GM19438 (cell line): ENCODE data around the gene APC.
"Not testable (repeated sequence)": the region's sequence is repeated elsewhere in the genome, so short reads cannot be mapped to it uniquely, and the experiment has no call there.

ENCODE experiments used
- ATAC-seq: cut with Tn5 transposase; IDR thresholded peaks from one replicate; pipeline ENCODE4 v1.9.1; 2021; ENCODE audit warnings: low read depth; ENCODE audit not compliant: unreplicated experiment

The APC gene

GRCh38 chr5:112713206-112713605 lies 24.5 kb upstream of the APC start:
- ATAC-seq = no peak

GRCh38 chr5:112716895-112717294 lies 20.8 kb upstream of the APC start:
- not testable (repeated sequence) for ATAC-seq

DNA sequence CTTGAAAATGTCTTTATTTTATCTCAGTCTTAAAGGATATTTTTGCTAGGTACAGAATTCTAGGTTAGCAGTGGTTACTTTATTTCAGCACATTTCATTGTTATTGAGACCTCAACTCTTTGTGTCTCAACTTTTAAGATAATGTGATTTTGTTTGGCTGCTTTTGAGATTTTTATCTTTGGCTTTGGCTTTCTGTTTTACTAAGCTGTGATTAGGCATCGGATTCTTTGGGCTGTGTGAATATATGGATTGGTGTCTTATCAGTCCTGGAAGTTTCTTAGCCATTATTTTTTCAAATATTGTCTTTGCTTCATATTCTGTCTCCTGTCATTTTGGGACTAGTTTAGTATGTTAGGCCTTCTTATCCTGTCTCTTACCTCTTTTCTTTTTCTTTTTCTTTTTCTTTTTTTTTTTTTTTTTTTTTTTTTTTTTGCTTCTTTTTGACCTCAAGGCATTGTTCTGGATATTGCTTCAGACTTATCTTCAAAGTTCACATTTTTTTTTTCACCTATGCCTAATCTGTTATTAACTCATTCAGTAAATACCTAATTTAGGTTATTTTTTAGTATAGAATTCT lies 20.1 kb upstream of the APC start:
- ATAC-seq = no peak

DNA sequence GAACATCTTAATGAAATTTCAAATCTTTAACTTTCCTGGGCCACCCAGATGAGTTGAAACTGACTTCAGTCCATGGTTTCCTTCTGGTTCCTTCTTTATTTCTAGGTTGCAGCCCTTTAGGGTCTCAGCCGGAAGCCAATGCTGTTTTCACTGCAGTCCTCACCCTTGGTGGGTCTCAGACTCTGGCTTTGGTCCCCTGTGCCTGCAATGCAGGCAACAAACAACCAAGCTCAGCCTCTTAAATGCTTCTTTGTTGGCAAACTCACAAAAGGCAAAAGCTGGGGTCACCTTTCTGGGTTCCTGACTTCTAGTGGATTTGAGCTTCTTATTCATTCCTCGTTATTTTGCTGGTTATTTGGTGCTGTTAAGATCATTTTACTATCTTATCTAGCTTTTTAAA lies 19.3 kb upstream of the APC start:
- ATAC-seq = no peak

DNA sequence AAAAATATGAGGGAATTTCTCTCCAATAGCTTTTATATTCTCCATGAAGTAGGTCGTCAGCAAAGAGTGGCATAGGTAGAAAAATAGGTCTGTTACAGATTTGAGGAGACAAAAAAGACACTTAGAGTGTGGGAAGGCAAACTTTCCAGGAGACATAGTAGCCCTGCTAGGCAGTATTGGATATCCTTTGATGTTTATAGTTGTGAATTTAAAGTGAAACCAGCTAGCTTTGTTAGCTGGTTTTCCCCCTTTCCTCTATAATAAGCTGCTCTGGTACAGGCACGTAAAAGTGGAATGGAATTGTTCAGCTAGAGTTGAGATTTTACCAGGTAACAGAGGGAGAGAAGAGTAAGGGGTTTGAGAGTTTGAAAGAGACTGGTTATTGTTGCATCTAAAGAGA lies 17.1 kb upstream of the APC start:
- no peak for ATAC-seq

GRCh38 chr5:112724901-112725300 lies 12.8 kb upstream of the APC start:
- no peak for ATAC-seq

DNA sequence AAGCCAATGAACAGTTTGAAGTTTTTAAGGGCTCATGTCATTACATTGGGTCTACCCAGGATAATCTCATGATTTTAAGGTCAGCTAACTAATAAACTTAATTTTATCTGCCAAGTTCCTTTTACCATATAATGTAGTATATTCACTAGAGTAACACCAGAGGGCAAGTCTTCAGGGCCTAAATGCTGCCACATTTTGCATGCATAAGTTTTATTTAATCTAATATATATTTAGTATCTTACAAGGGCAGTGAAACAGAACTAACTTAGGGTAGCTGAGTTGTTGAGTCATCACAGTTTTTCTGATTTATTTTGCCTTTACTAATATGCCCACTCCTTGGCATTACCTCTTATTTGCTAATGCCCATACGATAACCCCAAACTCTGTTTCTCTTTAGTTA lies 8.1 kb upstream of the APC start:
- no peak for ATAC-seq

DNA sequence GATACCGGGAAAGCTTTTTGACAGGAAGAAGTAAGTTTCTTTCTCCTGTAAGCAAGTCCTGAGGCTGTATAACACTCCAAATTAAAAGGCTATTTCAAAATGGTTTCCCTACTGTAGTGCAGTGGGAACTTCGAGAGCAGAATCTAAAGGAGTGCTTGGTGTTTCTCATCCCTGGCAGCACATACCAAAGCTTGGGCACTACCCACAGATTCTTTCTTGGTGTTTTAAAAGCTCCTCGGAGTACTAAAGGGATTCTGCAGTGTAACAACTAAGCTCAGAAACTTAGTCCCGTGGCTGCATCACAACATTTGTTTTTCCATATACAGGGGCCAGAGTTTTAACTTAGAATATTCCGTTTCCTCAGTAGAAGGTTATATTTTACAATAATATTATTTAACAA lies 5.6 kb upstream of the APC start:
- ATAC-seq = no peak

DNA sequence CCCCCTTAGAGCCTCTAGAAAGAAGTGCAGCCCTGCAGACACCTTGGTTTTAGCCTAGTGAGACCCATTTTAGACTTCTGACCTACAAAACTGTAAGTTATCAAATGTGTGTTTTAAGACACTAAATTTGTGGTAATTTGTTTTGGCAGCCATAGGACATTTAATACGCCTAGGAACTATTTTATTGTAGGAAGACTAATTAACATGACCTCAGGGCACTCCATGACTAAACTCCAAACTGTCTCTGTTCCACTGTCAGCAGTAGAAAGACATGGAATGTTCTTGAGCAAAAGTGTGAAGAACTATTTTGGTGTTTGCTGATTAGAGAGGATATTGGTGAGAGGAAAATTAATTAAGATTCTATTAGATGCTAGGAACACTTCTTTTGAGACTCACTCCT lies 4.1 kb upstream of the APC start:
- ATAC-seq = no peak

DNA sequence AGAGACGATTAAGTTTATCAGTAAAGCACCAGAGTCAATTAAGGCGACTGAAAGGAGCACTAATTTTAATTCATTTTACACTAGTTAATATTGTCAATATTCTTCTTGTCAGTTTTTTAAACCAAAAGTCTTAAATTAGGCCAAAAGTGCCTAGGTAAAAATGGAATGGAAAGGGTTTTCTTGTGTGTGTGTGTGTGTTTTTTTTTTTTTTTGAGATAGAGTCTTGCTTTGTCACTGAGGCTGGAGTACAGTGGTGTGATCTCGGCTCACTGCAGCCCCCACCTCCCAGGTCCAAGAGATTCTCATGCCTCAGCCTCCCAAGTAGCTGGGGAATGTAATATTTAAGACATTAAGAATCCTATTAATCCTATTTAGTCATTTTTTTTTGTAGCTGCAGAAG lies 3.1 kb upstream of the APC start:
- no peak for ATAC-seq

- no peak for ATAC-seq
Measured at GRCh38 chr5:112735702-112736101, 2.0 kb upstream of the APC start.

GRCh38 chr5:112737070-112737462 lies 619 bp upstream of the APC start:
- no peak for ATAC-seq

GRCh38 chr5:112738191-112738560 lies 491 bp downstream of the APC start:
- ATAC-seq = peak; percentile 14

DNA sequence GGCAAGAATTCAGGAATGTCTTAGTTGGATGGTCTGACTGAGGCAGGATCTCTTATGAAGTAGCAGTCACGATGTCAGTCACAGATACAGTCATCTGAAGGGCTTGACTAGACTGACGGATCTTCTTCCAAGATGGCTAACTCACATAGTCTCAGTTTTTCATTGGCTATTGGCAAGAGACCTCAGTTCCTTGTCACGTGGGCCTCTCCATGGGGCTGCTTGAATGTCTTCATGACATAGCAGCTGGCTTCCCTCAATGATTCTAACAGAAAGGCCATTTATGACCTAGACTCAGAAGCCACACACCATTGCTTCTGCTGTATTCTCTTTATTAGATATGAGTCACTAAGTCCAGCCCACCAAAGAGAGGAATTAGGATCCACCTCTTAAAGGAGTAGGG lies 4.7 kb downstream of the APC start:
- ATAC-seq = no peak

DNA sequence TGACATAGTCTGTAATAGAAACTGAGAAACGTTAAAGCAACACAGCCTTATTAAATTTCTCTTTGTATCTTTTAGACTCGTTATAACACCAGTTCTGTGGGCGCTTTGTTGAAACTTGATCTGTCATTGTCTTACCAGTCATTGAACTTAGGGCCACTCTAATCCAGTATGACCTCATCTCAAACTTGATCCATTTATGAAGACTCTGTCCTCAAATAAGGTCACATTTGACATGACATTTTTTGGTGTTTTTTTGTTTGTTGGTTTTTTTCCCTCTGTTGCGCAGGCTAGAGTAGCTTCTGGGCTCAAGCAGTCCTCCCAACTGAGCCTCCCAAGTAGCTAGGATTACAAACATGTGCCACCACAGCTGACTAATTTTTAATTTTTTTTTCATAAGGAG lies 5.9 kb downstream of the APC start:
- ATAC-seq = no peak

GRCh38 chr5:112752335-112752734 lies 14.7 kb downstream of the APC start:
- no peak for ATAC-seq

DNA sequence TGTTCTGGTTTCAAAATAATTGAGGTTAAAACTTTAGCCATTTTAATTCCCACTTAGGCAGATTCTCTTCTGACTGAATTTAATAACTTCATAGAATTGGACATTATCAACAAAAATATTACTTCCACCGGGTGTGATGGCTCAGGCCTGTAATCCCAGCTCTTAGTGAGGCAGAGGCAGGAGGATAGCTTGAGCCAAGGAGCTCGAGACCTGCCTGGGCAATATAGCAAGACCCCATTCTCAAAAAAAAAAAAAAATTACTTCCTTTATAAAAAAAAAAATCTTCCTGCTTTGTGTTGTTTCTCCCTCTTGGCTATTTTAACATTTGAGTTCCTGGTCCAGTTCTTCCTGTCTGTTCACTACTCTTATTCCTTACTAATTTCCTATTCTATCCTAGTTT lies 18.0 kb downstream of the APC start:
- ATAC-seq = no peak

DNA sequence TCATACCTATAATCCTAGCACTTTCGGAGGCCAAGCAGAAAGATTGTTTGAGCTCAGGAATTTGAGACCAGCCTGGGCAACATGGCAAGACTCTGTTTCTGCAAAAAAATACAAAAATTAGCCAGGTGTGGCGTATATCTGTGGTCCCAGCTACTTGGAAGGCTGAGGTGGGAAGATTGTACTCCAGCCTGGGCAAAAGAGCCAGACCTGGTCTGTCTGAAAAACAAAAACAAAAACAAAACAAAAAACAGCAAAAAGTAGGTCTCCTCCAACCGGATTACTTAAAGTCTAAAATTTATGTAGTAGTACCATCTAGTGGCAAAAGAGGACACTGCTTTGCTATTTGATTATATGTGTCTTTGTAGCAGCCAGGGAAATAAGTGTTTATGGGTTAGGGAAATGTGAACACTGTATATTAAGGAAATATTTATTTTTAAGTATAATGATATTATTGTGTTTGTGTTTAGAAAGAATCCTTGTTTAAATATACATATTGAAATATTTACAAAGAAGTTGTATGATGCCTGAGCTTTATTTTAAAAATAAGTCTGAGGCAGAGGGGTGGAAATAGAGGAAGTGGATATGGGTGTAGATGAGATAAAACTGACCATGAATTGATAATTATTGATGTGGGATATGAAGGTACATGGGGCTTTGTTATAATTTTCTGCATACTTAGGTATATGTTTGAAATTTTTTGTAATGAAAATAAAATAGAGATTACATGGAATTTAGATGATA lies 20.0 kb downstream of the APC start:
- no peak for ATAC-seq

- ATAC-seq = no peak
Measured at GRCh38 chr5:112758676-112759075, 21.0 kb downstream of the APC start.

DNA sequence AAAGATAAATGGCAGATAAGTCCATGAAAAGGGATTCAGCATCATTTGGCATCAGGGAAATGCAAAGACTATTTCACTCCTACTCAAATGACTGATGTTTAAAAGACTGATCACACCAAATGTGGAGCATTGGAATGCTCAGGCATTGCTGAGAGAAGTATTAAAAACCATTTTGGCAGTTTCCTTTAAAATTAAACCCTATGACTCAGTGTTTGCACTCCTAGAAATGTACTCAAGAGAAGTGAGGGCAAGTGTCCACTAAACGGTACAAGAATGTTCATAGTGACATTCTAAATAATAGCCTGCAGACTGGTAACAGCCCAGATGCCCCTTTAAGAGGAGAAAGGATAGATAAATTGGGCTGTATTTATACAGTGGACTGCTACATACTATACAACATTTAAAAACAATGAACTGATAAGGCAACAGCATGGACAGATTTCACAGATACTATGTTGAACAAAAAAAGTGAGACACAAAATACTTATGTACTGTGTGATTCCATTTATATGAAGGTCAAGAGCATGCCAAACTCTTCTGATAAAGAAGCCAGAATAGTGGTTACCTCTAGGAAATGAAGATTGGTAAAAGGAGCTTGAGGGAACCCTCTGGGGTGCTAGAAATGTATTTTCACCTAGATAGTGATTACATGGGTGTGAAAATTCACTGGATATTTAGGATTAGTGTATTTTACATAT lies 24.6 kb downstream of the APC start:
- no peak for ATAC-seq

GRCh38 chr5:112763165-112763564 lies 25.5 kb downstream of the APC start:
- no peak for ATAC-seq

DNA sequence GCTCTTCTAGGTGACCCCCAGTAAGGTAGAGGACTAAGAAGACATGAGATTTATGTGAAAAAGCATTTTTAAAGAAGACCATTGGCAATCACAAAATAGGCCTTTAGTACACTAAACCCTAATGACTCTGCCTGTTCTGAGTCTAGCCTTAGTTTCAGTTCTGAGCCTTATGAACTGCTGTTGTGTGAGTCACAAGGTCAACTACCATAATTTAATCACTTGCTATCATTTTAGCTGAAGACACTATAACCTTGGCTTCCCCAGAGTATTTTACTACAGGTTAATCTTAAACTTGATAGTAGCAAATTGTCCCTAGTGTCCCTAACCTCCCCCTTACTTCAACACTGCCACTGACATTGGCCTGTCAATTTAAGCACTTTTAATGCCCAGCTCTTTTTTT lies 34.4 kb downstream of the APC start:
- no peak for ATAC-seq
